HG03108 (cell line): ENCODE data around the gene LPIN2.

Experiments used
- ATAC-seq: cut with Tn5 transposase; IDR thresholded peaks from one replicate; pipeline ENCODE4 v1.9.1; 2021; ENCODE audit warnings: moderate library complexity; ENCODE audit not compliant: unreplicated experiment

The LPIN2 gene

DNA sequence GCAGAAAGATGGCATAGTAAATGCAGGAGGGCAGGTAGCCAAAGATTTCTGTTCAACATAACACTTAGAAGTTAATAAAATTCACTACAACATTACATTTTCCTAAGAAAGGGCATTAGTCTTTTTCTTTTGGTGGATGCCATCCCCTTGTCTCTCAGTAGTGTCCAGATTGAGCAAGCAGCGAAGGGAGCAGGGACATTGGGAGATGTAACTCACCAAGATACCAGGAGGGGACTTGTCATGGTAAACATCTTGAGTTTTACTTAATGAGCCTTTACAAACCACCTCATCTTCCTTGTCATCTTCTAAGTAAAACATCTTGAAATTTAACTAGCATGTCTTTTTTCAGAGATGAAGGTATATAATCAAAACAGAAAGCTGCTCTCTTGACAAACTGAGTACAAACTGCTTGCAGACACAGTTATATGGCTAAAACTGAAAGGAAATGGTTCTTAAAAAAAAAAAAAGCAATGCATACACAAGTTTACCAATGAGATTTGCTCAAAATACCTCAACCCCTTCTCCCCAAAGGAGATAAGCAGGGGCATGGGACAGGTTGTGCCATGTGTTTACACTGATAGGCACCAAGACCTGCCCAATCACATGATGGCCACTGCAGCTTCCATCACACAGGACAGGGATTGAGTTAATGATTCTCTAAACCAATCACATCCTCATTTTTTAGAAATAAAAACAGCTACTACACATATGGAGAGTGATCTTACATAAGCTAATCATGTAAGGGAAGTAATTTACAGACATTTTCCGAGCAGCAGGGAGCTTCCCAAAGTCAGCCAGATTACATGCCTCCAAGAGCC is 30.3 kb downstream of the LPIN2 start:
- ATAC-seq = no peak

- ATAC-seq = no peak
Observed at GRCh38 chr18:2982022-2982421, 30.9 kb downstream of the LPIN2 start.

DNA sequence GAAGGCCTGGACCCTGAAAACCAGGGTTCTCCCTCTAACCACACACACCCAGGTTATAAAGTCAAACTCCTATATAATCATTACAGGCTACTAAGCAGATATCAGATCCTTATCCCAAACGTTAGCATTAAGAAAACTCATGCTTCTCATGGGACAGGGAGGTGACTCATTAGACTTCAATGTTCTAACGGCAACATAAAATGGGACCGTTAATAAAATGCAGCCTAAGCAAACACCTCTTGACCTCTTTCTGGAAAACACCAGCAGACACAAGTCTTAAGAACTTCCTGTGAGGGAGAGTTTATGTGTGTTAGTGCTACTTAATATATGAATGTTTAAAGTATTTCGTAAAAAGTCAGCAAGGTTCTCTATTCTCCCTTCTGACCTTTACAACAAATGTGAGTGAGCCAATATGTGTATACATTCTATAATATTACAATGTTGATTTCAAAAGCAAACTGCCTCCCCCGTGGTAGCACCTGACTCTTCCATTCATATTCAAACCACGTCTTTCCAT is 31.7 kb downstream of the LPIN2 start:
- no peak for ATAC-seq

- no peak for ATAC-seq
Observed at GRCh38 chr18:2979871-2980790, 32.8 kb downstream of the LPIN2 start.

DNA sequence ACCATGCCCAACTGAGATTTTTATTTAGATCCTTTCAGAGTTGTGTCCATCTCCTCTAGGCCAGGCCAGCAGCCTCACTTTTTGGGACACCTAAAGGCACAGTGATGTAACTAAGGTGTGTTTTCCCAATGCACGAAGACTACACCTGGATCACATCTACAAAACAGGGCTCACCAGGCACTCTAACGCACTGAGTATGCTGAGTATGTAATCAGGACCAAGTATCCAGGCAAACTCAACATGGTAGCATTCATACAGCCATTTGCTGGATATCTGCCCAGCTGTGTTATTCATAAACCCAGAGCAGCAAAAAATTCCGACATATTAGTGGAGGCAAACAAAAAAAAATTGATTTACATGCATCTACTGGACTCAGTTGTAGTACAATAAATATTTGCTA is 33.8 kb downstream of the LPIN2 start:
- ATAC-seq = no peak

DNA sequence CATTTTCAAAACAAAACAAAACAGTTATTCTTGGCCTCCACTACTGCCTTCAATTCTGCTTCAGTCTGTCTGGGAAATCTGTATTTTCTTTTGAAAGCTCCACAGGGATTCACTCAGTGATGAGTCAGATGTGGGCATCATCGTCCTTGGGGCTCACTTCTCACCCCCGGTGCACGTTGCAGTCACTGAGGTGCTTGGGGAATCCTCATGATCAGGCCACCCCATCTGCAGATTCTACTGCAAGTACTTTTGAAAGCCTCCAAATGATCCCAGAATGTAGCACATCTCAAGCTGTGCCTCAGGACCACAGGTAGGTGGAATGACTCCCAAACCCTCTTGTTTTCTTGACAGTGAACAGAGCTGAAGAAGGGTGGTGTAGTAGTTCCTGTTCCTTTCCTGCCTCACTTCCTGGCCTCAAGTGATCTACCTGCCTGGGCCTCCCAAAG is 34.3 kb downstream of the LPIN2 start:
- ATAC-seq = no peak

- ATAC-seq = no peak
Observed at GRCh38 chr18:2978208-2978607, 34.7 kb downstream of the LPIN2 start.

DNA sequence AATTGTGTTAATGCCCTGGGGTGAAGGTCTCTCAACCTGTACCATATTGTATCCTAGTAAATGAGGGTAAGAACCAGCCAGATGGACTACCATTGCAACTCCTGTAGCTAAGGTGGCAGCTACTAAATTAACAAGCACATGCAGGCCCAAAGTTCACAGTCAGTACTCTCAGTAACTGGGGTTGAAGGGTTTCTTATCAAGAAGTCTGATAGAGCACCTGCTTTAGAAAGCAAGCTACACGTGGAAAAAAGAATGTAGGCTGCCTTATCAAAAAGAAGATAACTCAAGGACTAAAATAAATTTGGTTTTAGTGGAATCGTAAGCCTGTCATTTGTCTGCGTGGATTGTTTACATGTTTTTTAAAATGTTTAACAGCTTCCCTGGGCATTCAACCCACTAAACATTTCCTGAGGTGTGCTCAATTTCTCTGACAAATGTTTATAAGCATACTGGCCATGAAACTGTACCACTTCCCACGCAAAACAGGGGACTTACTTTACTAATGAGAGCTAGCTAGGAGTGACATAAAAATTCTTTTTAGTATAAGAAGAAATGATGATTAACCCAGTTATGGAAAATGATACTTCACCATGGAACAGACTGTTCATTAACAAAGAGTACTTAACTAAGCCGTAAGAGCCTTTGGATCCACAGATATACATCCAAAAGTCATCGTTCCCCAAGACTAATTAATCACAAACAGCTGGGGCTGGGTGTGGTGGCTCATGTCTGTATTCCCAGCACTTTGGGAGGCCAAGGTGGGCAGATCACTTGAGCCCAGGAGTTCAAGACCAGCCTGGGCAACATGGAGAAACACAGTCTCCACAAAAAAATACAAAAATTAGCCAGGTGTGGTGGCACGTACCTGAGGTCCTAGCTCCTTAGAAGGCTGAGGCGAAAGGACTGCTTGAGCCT is 36.5 kb downstream of the LPIN2 start:
- no peak for ATAC-seq

- ATAC-seq = no peak
Observed at GRCh38 chr18:2974731-2975130, 38.2 kb downstream of the LPIN2 start.

- peak; percentile 87 for ATAC-seq
Observed at GRCh38 chr18:2971741-2972552, 41.0 kb downstream of the LPIN2 start.

GRCh38 chr18:2970772-2971659 is 41.9 kb downstream of the LPIN2 start:
- no peak for ATAC-seq

GRCh38 chr18:2970344-2970743 is 42.6 kb downstream of the LPIN2 start:
- no peak for ATAC-seq

GRCh38 chr18:2969695-2970094 is 43.2 kb downstream of the LPIN2 start:
- no peak for ATAC-seq

GRCh38 chr18:2968606-2969005 is 44.3 kb downstream of the LPIN2 start:
- ATAC-seq = no peak

DNA sequence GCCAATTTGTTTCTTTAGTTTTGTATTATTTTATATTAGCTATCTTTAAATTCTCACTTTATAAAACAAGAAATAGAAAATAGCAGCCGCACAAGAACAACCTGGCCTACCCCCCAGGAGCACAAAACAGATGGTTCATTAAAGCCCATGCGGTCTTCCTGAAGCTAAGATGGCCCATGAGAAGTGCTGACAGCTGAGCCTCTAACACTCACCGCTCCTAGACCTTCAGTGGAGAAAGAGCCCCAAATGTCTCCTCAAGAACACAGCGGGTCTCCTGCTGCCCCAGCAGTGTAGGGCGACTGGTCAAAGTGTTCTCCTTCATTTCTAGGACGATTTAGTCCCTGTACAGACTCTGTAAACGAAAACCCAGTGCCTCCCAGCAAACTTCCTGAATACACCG is 45.1 kb downstream of the LPIN2 start:
- no peak for ATAC-seq

GRCh38 chr18:2967357-2967756 is 45.6 kb downstream of the LPIN2 start:
- no peak for ATAC-seq

- no peak for ATAC-seq
Observed at GRCh38 chr18:2966560-2966959, 46.4 kb downstream of the LPIN2 start.

DNA sequence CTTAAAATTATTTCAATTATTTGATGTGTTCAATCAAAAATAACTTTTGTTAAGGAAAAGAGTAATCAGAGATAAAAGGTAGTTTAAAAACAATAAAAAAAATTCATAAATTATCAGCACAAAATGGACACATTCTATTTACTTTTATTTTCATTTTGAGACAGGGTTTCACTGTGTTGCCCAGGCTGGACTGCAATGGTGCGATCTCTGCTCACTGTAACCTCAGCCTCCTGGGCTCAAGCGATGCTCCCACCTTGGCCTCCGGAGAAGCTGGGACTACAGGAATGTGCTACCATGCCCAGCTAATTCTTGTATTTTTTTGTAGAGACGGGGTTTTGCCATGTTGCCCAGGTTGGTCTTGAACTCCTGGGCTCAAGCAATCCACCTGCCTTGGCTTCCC is 47.1 kb downstream of the LPIN2 start:
- ATAC-seq = no peak
